Neural progenitor cell (in vitro differentiated cells): ENCODE measurements around the gene WDR86. TPM values are rescaled to one million over a fixed set of nuclear protein-coding genes. Genes with fewer than 3 reads are reported as not detected.
A peak's percentile ranks its signal among the peaks of the same experiment; 100 is the strongest.

Experiments used
- DNase-seq: peaks from one replicate; pipeline ENCODE4 v3.0.0-alpha.2; 2016; ENCODE audit warnings: low spot score
- H2AFZ ChIP-seq: fragments of 200-600 bp; sonication (generic); replicated peaks from 2 replicates; pipeline ENCODE4 v1.6.1; 2016; ENCODE audit warnings: antibody characterized with exemption
- H3F3A ChIP-seq: fragments of 200-600 bp; sonication (generic); 2 replicates; pipeline ENCODE4 v1.6.1; 2016; ENCODE audit warnings: antibody characterized with exemption, low read depth
- H3K27ac ChIP-seq: fragments of 200-600 bp; sonication (generic); 2 replicates; pipeline ENCODE4 v1.5.1; 2016; ENCODE audit warnings: mild to moderate bottlenecking
- H3K27me3 ChIP-seq: fragments of 200-600 bp; sonication (generic); 2 replicates; pipeline ENCODE4 v1.6.1; 2016; ENCODE audit warnings: mild to moderate bottlenecking, moderate library complexity
- H3K36me3 ChIP-seq: fragments of 200-600 bp; sonication (generic); 2 replicates; pipeline ENCODE4 v1.5.1; 2016
- H3K4me1 ChIP-seq: fragments of 200-600 bp; sonication (generic); 2 replicates; pipeline ENCODE4 v1.6.1; 2016; ENCODE audit warnings: mixed run types
- H3K4me2 ChIP-seq: fragments of 200-600 bp; sonication (generic); 2 replicates; pipeline ENCODE4 v1.6.1; 2016
- H3K4me3 ChIP-seq: fragments of 200-600 bp; sonication (generic); 2 replicates; pipeline ENCODE4 v1.5.1; 2016
- H3K79me2 ChIP-seq: fragments of 200-600 bp; sonication (generic); 2 replicates; pipeline ENCODE4 v1.6.1; 2016; ENCODE audit warnings: low read depth
- H3K9ac ChIP-seq: fragments of 200-600 bp; sonication (generic); 2 replicates; pipeline ENCODE4 v1.6.1; 2016
- H3K9me3 ChIP-seq: fragments of 200-600 bp; sonication (generic); 2 replicates; pipeline ENCODE4 v1.5.1; 2016; ENCODE audit warnings: low read depth
- H4K20me1 ChIP-seq: fragments of 200-600 bp; sonication (generic); 2 replicates; pipeline ENCODE4 v1.6.1; 2016; ENCODE audit warnings: low read depth
- H3K27ac Mint-ChIP-seq: 3 replicates; pipeline ENCODE4 v1.8.0; 2021; ENCODE audit warnings: mixed read lengths
- H3K27me3 Mint-ChIP-seq: 2 replicates; pipeline ENCODE4 v1.8.0; 2022; ENCODE audit warnings: low read depth, mild to moderate bottlenecking, inconsistent platforms, moderate library complexity, mixed read lengths; ENCODE audit not compliant: insufficient read depth
- H3K36me3 Mint-ChIP-seq: 3 replicates; pipeline ENCODE4 v1.8.0; 2021; ENCODE audit warnings: mixed read lengths
- H3K4me1 Mint-ChIP-seq: 3 replicates; pipeline ENCODE4 v1.8.0; 2021; ENCODE audit warnings: mixed read lengths
- H3K4me3 Mint-ChIP-seq: 3 replicates; pipeline ENCODE4 v1.8.0; 2021; ENCODE audit warnings: mild to moderate bottlenecking, moderate library complexity, mixed read lengths
- H3K9me3 Mint-ChIP-seq: 3 replicates; pipeline ENCODE4 v1.8.0; 2020; ENCODE audit warnings: mixed read lengths
- EZH2 ChIP-seq: fragments of 200-600 bp; sonication (generic); IDR thresholded peaks from 2 replicates; pipeline ENCODE4 v1.6.1; 2017; ENCODE audit warnings: antibody characterized with exemption, mild to moderate bottlenecking, moderate library complexity
- EZH2phosphoT487 ChIP-seq: fragments of 200-600 bp; sonication (generic); IDR thresholded peaks from 2 replicates; pipeline ENCODE4 v1.6.1; 2017; ENCODE audit warnings: antibody characterized with exemption
- total RNA-seq: library from RNA; depleted of rRNA; stranded (reverse); fragments of >200 nt; gene quantifications from 2 replicates; pipeline ENCODE4 v1.2.3, GENCODE V29; 2015; ENCODE audit warnings: low replicate concordance
- TF ChIP-seq, protein P1 (sequence below): fragments of 200-600 bp; sonication (generic); IDR thresholded peaks from 2 replicates; pipeline ENCODE4 v1.5.1; 2017; ENCODE audit warnings: antibody characterized with exemption, mild to moderate bottlenecking

The WDR86 gene
- total RNA-seq, 1 donor from 2014 or later: 15.0 TPM

DNA sequence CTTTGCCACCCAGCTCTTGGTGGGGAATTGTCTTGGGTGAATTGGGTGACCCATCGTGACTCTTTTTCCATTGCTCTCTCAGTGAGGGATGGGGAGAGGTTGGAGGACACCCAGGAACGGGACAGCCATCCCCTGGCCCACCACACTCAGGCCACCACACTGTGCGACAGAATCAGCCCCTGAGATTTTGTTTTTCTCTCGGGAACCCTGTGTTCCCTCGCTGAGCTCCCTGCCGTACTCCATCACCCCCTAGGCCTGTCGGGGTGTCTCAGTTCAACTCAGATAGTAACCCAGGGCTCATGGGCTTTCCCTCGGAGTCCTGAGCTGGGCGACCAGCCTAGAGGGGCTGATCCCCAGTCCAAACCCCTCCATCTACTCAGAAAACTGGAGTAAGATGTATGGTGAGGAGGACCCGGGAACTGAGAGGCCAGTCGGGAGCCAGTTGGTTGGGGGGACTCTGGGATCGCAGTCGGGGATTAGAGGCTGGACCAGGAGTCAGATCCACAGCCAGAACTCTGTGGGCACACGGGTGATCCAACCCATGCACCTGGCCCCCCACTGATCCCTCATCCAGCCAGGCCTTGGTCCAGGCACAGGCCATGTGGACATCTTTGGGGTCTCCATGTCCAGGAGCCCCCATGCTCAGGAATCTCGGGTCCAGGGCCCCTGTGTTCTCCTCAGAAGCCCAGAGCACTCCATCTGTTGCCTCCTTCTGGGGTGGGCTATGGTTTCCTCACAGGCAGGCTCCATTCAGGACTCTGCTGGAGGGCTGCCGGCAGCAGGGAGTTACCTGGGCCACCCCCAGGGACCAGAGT is 20.8 kb upstream of the WDR86 start:
- Histone ChIP-seq H3K27ac (no peak overlapping the region), H3K79me2 (no peaks in the 10 kb centered on the region), H3F3A (peaks cover 31% of the 10 kb centered on the region), H2AFZ (no peak overlapping the region), H3K4me1 (peaks cover 30% of the 10 kb centered on the region), H3K27me3 (no peaks in the 10 kb centered on the region), H3K9ac (no peak overlapping the region), H4K20me1 (peaks cover 4% of the 10 kb centered on the region), H3K4me2 (no peak overlapping the region), H3K4me3 (no peak overlapping the region), H3K36me3 (no peaks in the 10 kb centered on the region), H3K9me3 (no peaks in the 10 kb centered on the region)
- no peaks in the 10 kb centered on the region for H3K36me3 Mint-ChIP-seq
- H3K27me3 Mint-ChIP-seq: peaks cover 14% of the 10 kb centered on the region
- no peaks in the 10 kb centered on the region for H3K9me3 Mint-ChIP-seq
- no peak for DNase-seq
- H3K4me3 Mint-ChIP-seq: no peak overlapping the region
- H3K4me1 Mint-ChIP-seq: peaks cover 28% of the 10 kb centered on the region
- no peak overlapping the region for H3K27ac Mint-ChIP-seq
- TF ChIP-seq, protein P1, sequence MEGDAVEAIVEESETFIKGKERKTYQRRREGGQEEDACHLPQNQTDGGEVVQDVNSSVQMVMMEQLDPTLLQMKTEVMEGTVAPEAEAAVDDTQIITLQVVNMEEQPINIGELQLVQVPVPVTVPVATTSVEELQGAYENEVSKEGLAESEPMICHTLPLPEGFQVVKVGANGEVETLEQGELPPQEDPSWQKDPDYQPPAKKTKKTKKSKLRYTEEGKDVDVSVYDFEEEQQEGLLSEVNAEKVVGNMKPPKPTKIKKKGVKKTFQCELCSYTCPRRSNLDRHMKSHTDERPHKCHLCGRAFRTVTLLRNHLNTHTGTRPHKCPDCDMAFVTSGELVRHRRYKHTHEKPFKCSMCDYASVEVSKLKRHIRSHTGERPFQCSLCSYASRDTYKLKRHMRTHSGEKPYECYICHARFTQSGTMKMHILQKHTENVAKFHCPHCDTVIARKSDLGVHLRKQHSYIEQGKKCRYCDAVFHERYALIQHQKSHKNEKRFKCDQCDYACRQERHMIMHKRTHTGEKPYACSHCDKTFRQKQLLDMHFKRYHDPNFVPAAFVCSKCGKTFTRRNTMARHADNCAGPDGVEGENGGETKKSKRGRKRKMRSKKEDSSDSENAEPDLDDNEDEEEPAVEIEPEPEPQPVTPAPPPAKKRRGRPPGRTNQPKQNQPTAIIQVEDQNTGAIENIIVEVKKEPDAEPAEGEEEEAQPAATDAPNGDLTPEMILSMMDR: no peak
- TF ChIP-seq EZH2phosphoT487: no peak
- TF ChIP-seq EZH2: no peak

DNA sequence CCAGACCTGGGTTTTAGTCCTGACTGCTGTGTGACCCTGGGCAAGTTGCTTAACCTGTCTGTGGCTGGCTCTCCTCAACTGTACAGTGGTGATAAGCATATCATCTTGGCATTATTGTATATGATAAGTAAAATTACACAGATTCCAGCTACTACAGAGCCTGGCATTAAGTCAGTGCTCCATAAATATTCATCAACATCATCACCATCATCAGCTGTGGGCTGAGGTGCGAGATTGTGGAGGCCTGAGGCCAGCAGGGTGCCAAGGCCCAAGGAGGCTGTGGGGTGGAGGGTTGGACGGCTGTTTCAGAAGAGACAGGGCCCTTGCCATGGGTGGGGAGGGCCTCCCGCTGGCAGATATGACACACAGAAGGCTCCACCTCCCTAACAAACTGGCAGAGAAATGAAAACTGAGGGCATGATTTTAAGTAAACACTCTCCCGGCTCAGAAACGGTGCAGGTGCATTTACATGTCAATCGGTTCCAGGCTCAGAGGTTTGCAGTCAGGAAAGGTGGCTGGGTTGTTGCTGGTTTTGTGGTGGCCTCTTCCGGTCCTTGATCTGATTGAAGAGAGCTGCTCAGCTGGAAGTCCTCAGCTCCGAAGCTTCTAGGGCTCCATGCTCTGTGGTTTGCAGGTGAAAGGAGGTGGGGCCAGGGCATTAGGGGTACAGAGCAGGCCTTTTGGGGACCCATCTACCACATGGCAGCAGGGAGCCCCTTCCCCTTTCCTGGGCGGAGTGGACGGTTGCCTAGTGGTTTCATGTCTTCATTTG is 19.9 kb upstream of the WDR86 start:
- no peak for DNase-seq
- Mint-ChIP-seq H3K4me3 (peak overlapping the region; percentile 72), H3K27me3 (peaks cover 14% of the 10 kb centered on the region), H3K9me3 (no peaks in the 10 kb centered on the region), H3K4me1 (peaks cover 28% of the 10 kb centered on the region), H3K27ac (peak overlapping the region; percentile 42), H3K36me3 (no peaks in the 10 kb centered on the region)
- Histone ChIP-seq H3K79me2 (no peaks in the 10 kb centered on the region), H3K4me3 (no peak overlapping the region), H3K36me3 (no peaks in the 10 kb centered on the region), H3K4me2 (no peak overlapping the region), H4K20me1 (peaks cover 4% of the 10 kb centered on the region), H3K27ac (no peak overlapping the region), H3K4me1 (peaks cover 30% of the 10 kb centered on the region), H3K27me3 (no peaks in the 10 kb centered on the region), H2AFZ (no peak overlapping the region), H3F3A (peaks cover 37% of the 10 kb centered on the region), H3K9ac (no peak overlapping the region), H3K9me3 (no peaks in the 10 kb centered on the region)
- TF ChIP-seq EZH2phosphoT487 (no peak), EZH2 (no peak)
- TF ChIP-seq, protein P1: no peak

DNA sequence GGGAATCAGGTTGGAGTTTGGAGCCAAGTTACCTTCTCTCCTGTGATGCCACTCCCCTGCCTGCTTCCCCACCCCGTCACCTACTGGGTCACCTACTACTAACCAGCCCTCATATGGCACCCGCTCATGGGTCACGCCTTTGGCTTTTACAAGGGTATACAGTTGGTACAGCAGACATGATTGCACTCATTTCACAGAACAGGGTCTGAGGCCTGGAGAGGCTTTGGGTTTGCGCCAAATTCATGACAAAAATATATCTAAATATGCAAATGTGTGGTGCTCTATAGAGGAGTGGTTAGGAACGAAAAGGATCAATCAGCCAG is 19.4 kb upstream of the WDR86 start:
- Histone ChIP-seq H2AFZ (no peak overlapping the region), H3K79me2 (no peaks in the 10 kb centered on the region), H3F3A (peaks cover 37% of the 10 kb centered on the region), H3K27me3 (no peaks in the 10 kb centered on the region), H3K4me2 (peak overlapping the region; percentile 69), H3K4me3 (no peak overlapping the region), H3K9ac (no peak overlapping the region), H3K36me3 (no peaks in the 10 kb centered on the region), H3K4me1 (peaks cover 30% of the 10 kb centered on the region), H3K27ac (peak overlapping the region; percentile 94), H3K9me3 (no peaks in the 10 kb centered on the region), H4K20me1 (peaks cover 4% of the 10 kb centered on the region)
- DNase-seq: no peak
- Mint-ChIP-seq H3K4me1 (peaks cover 28% of the 10 kb centered on the region), H3K27me3 (peaks cover 14% of the 10 kb centered on the region), H3K9me3 (no peaks in the 10 kb centered on the region), H3K4me3 (peak overlapping the region; percentile 72), H3K27ac (peak overlapping the region; percentile 42), H3K36me3 (no peaks in the 10 kb centered on the region)
- TF ChIP-seq EZH2phosphoT487 (no peak), EZH2 (no peak)
- TF ChIP-seq, protein P1: no peak
